K562 (cell line): ENCODE data around the gene DCTN5. TPM values are rescaled to one million over a fixed set of nuclear protein-coding genes. Genes with fewer than 3 reads are reported as not detected.

ENCODE experiments used
- DDX20 ChIP-seq: fragments of 450-650 bp; IDR thresholded peaks from 2 replicates; pipeline ENCODE4 v1.6.1; 2016; ENCODE audit warnings: missing genetic modification characterization, low read depth, mild to moderate bottlenecking, missing compliant biosample characterization, moderate library complexity
- ERF ChIP-seq: fragments of 450-650 bp; formaldehyde crosslinking; IDR thresholded peaks from 2 replicates; pipeline ENCODE4 v1.4.0; 2020; ENCODE audit warnings: mild to moderate bottlenecking, mixed read lengths
- FOXK1 ChIP-seq: sonication (generic); formaldehyde crosslinking; IDR thresholded peaks from 2 replicates; pipeline ENCODE4 v1.8.0; 2022; ENCODE audit warnings: missing genetic modification reagents, mild to moderate bottlenecking, borderline replicate concordance
- GABPA ChIP-seq: fragments of 200-800 bp; sonication (Bioruptor generic); conservative IDR thresholded peaks from 2 replicates; pipeline ENCODE4 v1.6.1; 2016; ENCODE audit warnings: low read depth, missing genetic modification characterization, missing compliant biosample characterization
- HSF4 ChIP-seq: fragments of 250-450 bp; sonication (Bioruptor Pico); IDR thresholded peaks from 2 replicates; pipeline ENCODE4 v2.1.2; 2022; ENCODE audit warnings: mild to moderate bottlenecking, moderate library complexity, borderline replicate concordance
- NCOA6 ChIP-seq: fragments of 450-650 bp; IDR thresholded peaks from 2 replicates; pipeline ENCODE4 v1.6.1; 2017; ENCODE audit warnings: mild to moderate bottlenecking
- NFATC3 ChIP-seq: fragments of 450-650 bp; IDR thresholded peaks from 2 replicates; pipeline ENCODE4 v1.6.1; 2017; ENCODE audit warnings: mild to moderate bottlenecking
- PHF8 ChIP-seq: fragments of 200-600 bp; sonication (generic); IDR thresholded peaks from 2 replicates; pipeline ENCODE4 v1.6.1; 2012; ENCODE audit warnings: mixed run types, mild to moderate bottlenecking, inconsistent platforms, low read length, moderate library complexity, borderline replicate concordance
- SMARCC2 ChIP-seq: fragments of 450-650 bp; IDR thresholded peaks from 2 replicates; pipeline ENCODE4 v1.6.1; 2017; ENCODE audit warnings: antibody characterized with exemption, moderate library complexity, mild to moderate bottlenecking, low read depth
- TCF7 ChIP-seq: sonication (generic); IDR thresholded peaks from 2 replicates; pipeline ENCODE4 v1.6.1; 2016; ENCODE audit warnings: antibody characterized with exemption, borderline replicate concordance
- ZBTB17 ChIP-seq: fragments of 450-650 bp; formaldehyde crosslinking; IDR thresholded peaks from 2 replicates; pipeline ENCODE4 v1.4.0; 2020; ENCODE audit warnings: mild to moderate bottlenecking
- ZNF133 ChIP-seq: fragments of 250-450 bp; sonication (Bioruptor Pico); IDR thresholded peaks from 2 replicates; pipeline ENCODE4 v1.4.0; 2020; ENCODE audit warnings: mild to moderate bottlenecking
- ZNF184 ChIP-seq: sonication (generic); formaldehyde crosslinking; IDR thresholded peaks from 2 replicates; pipeline ENCODE4 v1.5.0; 2020; ENCODE audit warnings: missing genetic modification reagents
- ZNF197 ChIP-seq: fragments of 200-800 bp; sonication (Bioruptor generic); IDR thresholded peaks from 2 replicates; pipeline ENCODE4 v1.6.1; 2016; ENCODE audit warnings: low read depth, missing genetic modification characterization, missing compliant biosample characterization
- ZNF253 ChIP-seq: fragments of 250-450 bp; sonication (Bioruptor Pico); conservative IDR thresholded peaks from 2 replicates; pipeline ENCODE4 v1.6.1; 2021; ENCODE audit warnings: mild to moderate bottlenecking
- ZNF41 ChIP-seq: fragments of 250-450 bp; sonication (Bioruptor Pico); conservative IDR thresholded peaks from 2 replicates; pipeline ENCODE4 v1.4.0; 2020; ENCODE audit warnings: mild to moderate bottlenecking
- polyA plus RNA-seq, 8 experiments: library from polyadenylated mRNA; depleted of rRNA in 4 of 8; stranded (reverse) in 5 of 8; unstranded in 3 of 8; fragments of >200 nt; fragmentation: Nextera tagmentation in 2 of 8; fragmentation: Illumina TruSeq in 1 of 8; extraction: Ambion mirVana in 2 of 8; extraction: Trizol in 1 of 8; gene quantifications; 2 replicates each; pipeline versions ENCODE4 v1.2.1 to v1.2.3, GENCODE V29; 2011 to 2014; ENCODE audit warnings: inconsistent platforms in 1 of 8, missing spikeins in 1 of 8
- total RNA-seq, 7 experiments: library from RNA; depleted of rRNA in 6 of 7; stranded (reverse); fragments of >200 nt in 6 of 7; fragmentation: Illumina TruSeq in 2 of 7; extraction: Trizol in 2 of 7; gene quantifications; 2 replicates each; pipeline versions ENCODE4 v1.2.1 to v1.2.3, GENCODE V29; 2011 to 2021; ENCODE audit warnings: low replicate concordance in 1 of 7
- TF ChIP-seq, protein P1 (sequence below): fragments of 450-650 bp; IDR thresholded peaks from 2 replicates; pipeline ENCODE4 v1.6.1; 2016
- TF ChIP-seq, protein P2 (sequence below), 2 experiments: IDR thresholded peaks; 2 replicates each; pipeline ENCODE4 v1.6.1; 2011; ENCODE audit warnings: borderline replicate concordance in 1 of 2, control low read depth in 1 of 2, low read depth in 1 of 2, low read length in 1 of 2, mild to moderate bottlenecking in 1 of 2, mixed read lengths in 1 of 2, moderate library complexity in 1 of 2; ENCODE audit not compliant: insufficient read depth in 1 of 2, insufficient read length in 1 of 2, poor library complexity in 1 of 2, severe bottlenecking in 1 of 2; ENCODE audit errors: extremely low read depth in 1 of 2
- TF ChIP-seq, protein P3 (sequence below): fragments of 450-650 bp; formaldehyde crosslinking; IDR thresholded peaks from 2 replicates; pipeline ENCODE4 v1.4.0; 2020; ENCODE audit warnings: mild to moderate bottlenecking, moderate library complexity
- TF ChIP-seq, protein P4 (sequence below): fragments of 250-450 bp; sonication (Bioruptor Pico); IDR thresholded peaks from 2 replicates; pipeline ENCODE4 v1.9.0; 2021; ENCODE audit warnings: mild to moderate bottlenecking
- TF ChIP-seq, protein P5 (sequence below): fragments of 250-450 bp; sonication (Bioruptor Pico); IDR thresholded peaks from 2 replicates; pipeline ENCODE4 v1.8.0; 2022; ENCODE audit warnings: inconsistent platforms, mild to moderate bottlenecking, moderate library complexity, borderline replicate concordance

Gene DCTN5
- total and polyA plus RNA-seq, 9 of the 15 experiments (the other 6 are each of a cell fraction or from before 2014, with no cell fraction given) = 35.8 to 149 (median 75.9) TPM

DNA sequence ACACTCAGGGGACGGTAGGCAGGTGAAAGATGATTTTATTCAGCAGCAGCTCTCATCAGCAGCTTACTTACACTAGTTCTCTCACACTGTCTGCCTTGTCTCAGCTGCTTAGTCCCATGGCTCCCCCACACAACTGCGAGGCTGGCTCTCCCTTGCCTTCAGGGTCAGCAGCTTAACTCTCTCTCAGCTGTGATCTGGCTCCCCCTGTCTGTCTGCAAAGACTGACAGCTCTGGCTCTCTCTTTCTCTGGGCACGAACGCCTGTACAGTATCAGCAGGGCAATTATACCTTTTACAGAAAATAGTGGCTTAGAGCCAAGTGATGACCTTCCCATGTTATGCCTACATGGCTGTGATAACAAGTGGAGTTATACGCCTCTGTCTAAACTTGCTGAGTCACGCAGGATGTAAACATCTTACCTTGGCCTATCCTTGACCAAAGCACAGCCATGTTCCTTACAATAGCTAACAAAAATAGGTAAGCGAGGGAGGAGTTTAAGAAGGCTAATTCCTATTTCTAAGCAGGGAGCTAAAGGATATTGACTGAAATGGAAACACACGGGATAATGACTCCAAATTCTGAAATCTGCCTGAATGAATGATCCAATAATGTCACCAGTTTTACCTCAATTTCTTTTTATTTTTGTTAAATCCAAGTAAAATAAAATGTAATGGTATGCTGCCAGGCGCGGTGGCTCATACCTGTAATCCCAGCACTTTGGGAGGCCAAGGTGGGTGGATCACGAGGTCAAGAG, 44.1 kb upstream of the DCTN5 start (continued):
- TF ChIP-seq FOXK1 (CRISPR knock-in tag) (no peak), TCF7 (no peak), ZNF133 (CRISPR knock-in tag) (peak; percentile 92; the same call in 1 of the 2 replicates), HSF4 (CRISPR knock-in tag) (peak; percentile 99), ZBTB17 (CRISPR knock-in tag) (peak; percentile 97), ZNF253 (CRISPR knock-in tag) (0 out of 2 replicates have a peak, but pooled peaks have one; percentile 74), SMARCC2 (peak; percentile 72; the same call in 1 of the 2 replicates), ZNF197 (CRISPR knock-in tag) (peak; percentile 100), NCOA6 (no peak), DDX20 (tag) (peak; percentile 99), ZNF184 (CRISPR knock-in tag) (no peak), GABPA (peak; percentile 81), NFATC3 (no peak), ERF (CRISPR knock-in tag) (peak; percentile 99), ZNF41 (CRISPR knock-in tag) (peak; percentile 99), PHF8 (no peak)
- TF ChIP-seq, protein P1, sequence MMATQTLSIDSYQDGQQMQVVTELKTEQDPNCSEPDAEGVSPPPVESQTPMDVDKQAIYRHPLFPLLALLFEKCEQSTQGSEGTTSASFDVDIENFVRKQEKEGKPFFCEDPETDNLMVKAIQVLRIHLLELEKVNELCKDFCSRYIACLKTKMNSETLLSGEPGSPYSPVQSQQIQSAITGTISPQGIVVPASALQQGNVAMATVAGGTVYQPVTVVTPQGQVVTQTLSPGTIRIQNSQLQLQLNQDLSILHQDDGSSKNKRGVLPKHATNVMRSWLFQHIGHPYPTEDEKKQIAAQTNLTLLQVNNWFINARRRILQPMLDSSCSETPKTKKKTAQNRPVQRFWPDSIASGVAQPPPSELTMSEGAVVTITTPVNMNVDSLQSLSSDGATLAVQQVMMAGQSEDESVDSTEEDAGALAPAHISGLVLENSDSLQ = peak; percentile 95
- TF ChIP-seq, protein P2, sequence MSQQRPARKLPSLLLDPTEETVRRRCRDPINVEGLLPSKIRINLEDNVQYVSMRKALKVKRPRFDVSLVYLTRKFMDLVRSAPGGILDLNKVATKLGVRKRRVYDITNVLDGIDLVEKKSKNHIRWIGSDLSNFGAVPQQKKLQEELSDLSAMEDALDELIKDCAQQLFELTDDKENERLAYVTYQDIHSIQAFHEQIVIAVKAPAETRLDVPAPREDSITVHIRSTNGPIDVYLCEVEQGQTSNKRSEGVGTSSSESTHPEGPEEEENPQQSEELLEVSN (IDR thresholded peaks at IDR 0.05; ENCODE audit: borderline replicate concordance in 1 of 2, extremely low read depth in 1 of 2, insufficient read depth in 1 of 2, insufficient read length in 1 of 2, low read depth in 1 of 2, low read length in 1 of 2, poor library complexity in 1 of 2, severe bottlenecking in 1 of 2) = peak in 1 of 2 experiments; percentile 30
- TF ChIP-seq, protein P3, sequence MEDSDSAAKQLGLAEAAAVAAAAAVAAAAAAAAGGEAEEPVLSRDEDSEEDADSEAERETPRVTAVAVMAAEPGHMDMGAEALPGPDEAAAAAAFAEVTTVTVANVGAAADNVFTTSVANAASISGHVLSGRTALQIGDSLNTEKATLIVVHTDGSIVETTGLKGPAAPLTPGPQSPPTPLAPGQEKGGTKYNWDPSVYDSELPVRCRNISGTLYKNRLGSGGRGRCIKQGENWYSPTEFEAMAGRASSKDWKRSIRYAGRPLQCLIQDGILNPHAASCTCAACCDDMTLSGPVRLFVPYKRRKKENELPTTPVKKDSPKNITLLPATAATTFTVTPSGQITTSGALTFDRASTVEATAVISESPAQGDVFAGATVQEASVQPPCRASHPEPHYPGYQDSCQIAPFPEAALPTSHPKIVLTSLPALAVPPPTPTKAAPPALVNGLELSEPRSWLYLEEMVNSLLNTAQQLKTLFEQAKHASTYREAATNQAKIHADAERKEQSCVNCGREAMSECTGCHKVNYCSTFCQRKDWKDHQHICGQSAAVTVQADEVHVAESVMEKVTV (CRISPR knock-in tag) = peak; percentile 86
- TF ChIP-seq, protein P4, sequence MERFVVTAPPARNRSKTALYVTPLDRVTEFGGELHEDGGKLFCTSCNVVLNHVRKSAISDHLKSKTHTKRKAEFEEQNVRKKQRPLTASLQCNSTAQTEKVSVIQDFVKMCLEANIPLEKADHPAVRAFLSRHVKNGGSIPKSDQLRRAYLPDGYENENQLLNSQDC = peak; percentile 72; the same call in 1 of the 2 replicates
- TF ChIP-seq, protein P5, sequence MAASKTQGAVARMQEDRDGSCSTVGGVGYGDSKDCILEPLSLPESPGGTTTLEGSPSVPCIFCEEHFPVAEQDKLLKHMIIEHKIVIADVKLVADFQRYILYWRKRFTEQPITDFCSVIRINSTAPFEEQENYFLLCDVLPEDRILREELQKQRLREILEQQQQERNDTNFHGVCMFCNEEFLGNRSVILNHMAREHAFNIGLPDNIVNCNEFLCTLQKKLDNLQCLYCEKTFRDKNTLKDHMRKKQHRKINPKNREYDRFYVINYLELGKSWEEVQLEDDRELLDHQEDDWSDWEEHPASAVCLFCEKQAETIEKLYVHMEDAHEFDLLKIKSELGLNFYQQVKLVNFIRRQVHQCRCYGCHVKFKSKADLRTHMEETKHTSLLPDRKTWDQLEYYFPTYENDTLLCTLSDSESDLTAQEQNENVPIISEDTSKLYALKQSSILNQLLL (CRISPR knock-in tag) = no peak
